IMR-90 (cell line): ENCODE measurements around the gene UBL7. TPM values are rescaled to one million over a fixed set of nuclear protein-coding genes. Genes with fewer than 3 reads are reported as not detected.

Source experiments
- ATAC-seq: fragments of 200-7000 bp; cut with Tn5 transposase; 2 replicates; pipeline ENCODE4 v1.9.1; 2020; ENCODE audit warnings: low read depth, mild to moderate bottlenecking, moderate library complexity
- BruUV-seq: library from RNA; stranded (reverse); fragments of 400-500 nt; replicated peaks from 2 replicates; lab custom pipeline; 2021; lab: Mats Ljungman, UMichigan
- CTCF ChIA-PET: fragments of 300-600 bp; formaldehyde crosslinking; extraction: SDS; loops from one replicate; lab custom pipeline; 2021; ENCODE audit warnings: antibody characterized with exemption; lab: Yijun Ruan, JAX
- POLR2A ChIA-PET: fragments of 300-600 bp; sonication (Branson Sonifier 250); formaldehyde crosslinking; loops from one replicate; lab custom pipeline; 2022; ENCODE audit warnings: antibody characterized with exemption; ENCODE audit not compliant: unreplicated experiment; lab: Charles Lee
- DNase-seq: peaks from one replicate; pipeline ENCODE4 v3.0.0; 2013
- H2AFZ ChIP-seq: replicated peaks from 2 replicates; pipeline ENCODE3; 2013; ENCODE audit warnings: low read length, mild to moderate bottlenecking; ENCODE audit not compliant: poor library complexity
- H2AK5ac ChIP-seq: 2 replicates; pipeline ENCODE4 v1.6.1; 2013; ENCODE audit warnings: low read depth, low read length, inconsistent platforms
- H2AK9ac ChIP-seq: replicated peaks from 2 replicates; pipeline ENCODE3; 2013; ENCODE audit warnings: mild to moderate bottlenecking, low read depth, low read length, moderate library complexity; ENCODE audit not compliant: poor library complexity
- H2BK120ac ChIP-seq: 2 replicates; pipeline ENCODE4 v1.6.1; 2013; ENCODE audit warnings: low read depth, low read length, inconsistent platforms
- H2BK15ac ChIP-seq: 3 replicates; pipeline ENCODE4 v1.6.1; 2013; ENCODE audit warnings: low read depth, low read length, inconsistent platforms
- H2BK20ac ChIP-seq: 2 replicates; pipeline ENCODE4 v1.6.1; 2013; ENCODE audit warnings: low read depth, mild to moderate bottlenecking, inconsistent platforms, low read length, moderate library complexity
- H2BK5ac ChIP-seq: 2 replicates; pipeline ENCODE4 v1.6.1; 2013; ENCODE audit warnings: mild to moderate bottlenecking, low read depth, low read length, inconsistent platforms; ENCODE audit not compliant: poor library complexity, severe bottlenecking
- H3K14ac ChIP-seq: replicated peaks from 2 replicates; pipeline ENCODE4 v1.6.1; 2013; ENCODE audit warnings: low read depth, low read length, inconsistent platforms
- H3K18ac ChIP-seq: 2 replicates; pipeline ENCODE4 v1.6.1; 2013; ENCODE audit warnings: low read depth, low read length, control low read depth
- H3K23ac ChIP-seq: 2 replicates; pipeline ENCODE4 v1.6.1; 2013; ENCODE audit warnings: low read depth, low read length, inconsistent platforms
- H3K27ac ChIP-seq: 2 replicates; pipeline ENCODE4 v1.5.1; 2013; ENCODE audit warnings: mild to moderate bottlenecking, control low read depth, low read length; ENCODE audit not compliant: insufficient read depth
- H3K27me3 ChIP-seq: 2 replicates; pipeline ENCODE4 v1.6.1; 2013; ENCODE audit warnings: low read length; ENCODE audit not compliant: control insufficient read depth, insufficient read depth
- H3K36me3 ChIP-seq: 2 replicates; pipeline ENCODE4 v1.6.1; 2013; ENCODE audit warnings: low read length, mixed read lengths; ENCODE audit not compliant: control insufficient read depth, insufficient read depth
- H3K4ac ChIP-seq: 2 replicates; pipeline ENCODE4 v1.6.1; 2013; ENCODE audit warnings: low read depth, low read length, inconsistent platforms
- H3K4me1 ChIP-seq: 2 replicates; pipeline ENCODE4 v1.6.1; 2013; ENCODE audit warnings: low read length, mixed read lengths; ENCODE audit not compliant: control insufficient read depth, insufficient read depth
- H3K4me2 ChIP-seq: 2 replicates; pipeline ENCODE4 v1.6.1; 2013; ENCODE audit warnings: low read depth, mild to moderate bottlenecking, control low read depth, low read length, moderate library complexity
- H3K4me3 ChIP-seq: 2 replicates; pipeline ENCODE4 v1.5.1; 2013; ENCODE audit warnings: low read depth, mild to moderate bottlenecking, control low read depth, low read length, moderate library complexity; ENCODE audit not compliant: insufficient read depth
- H3K56ac ChIP-seq: 2 replicates; pipeline ENCODE4 v1.6.1; 2013; ENCODE audit warnings: low read length, inconsistent platforms; ENCODE audit not compliant: insufficient read depth; ENCODE audit errors: extremely low read depth
- H3K79me1 ChIP-seq, 2 experiments: 2 replicates each; pipeline ENCODE4 v1.6.1; 2013; ENCODE audit warnings: low read length in 2 of 2, inconsistent platforms in 1 of 2, low read depth in 1 of 2
- H3K9ac ChIP-seq: 2 replicates; pipeline ENCODE4 v1.6.1; 2013; ENCODE audit warnings: low read depth, low read length, control low read depth
- H3K9me1 ChIP-seq: 2 replicates; pipeline ENCODE4 v1.6.1; 2013; ENCODE audit warnings: low read length, inconsistent platforms; ENCODE audit not compliant: insufficient read depth
- H3K9me3 ChIP-seq: 2 replicates; pipeline ENCODE4 v1.6.1; 2013; ENCODE audit warnings: low read length; ENCODE audit not compliant: control insufficient read depth, insufficient read depth
- H4K20me1 ChIP-seq: 2 replicates; pipeline ENCODE4 v1.6.1; 2013; ENCODE audit warnings: low read length, inconsistent platforms; ENCODE audit not compliant: insufficient read depth
- H4K5ac ChIP-seq: 2 replicates; pipeline ENCODE4 v1.6.1; 2013; ENCODE audit warnings: mild to moderate bottlenecking, low read depth, low read length, control low read depth
- H4K8ac ChIP-seq, 2 experiments: 2 replicates each; pipeline ENCODE4 v1.6.1; 2013; ENCODE audit warnings: low read depth in 2 of 2, low read length in 2 of 2, control low read depth in 1 of 2, inconsistent platforms in 1 of 2
- H4K91ac ChIP-seq: 2 replicates; pipeline ENCODE4 v1.6.1; 2013; ENCODE audit warnings: low read depth, low read length, inconsistent platforms; ENCODE audit not compliant: insufficient read depth
- BHLHE40 ChIP-seq: fragments of 150-350 bp; IDR thresholded peaks from 2 replicates; pipeline ENCODE4 v1.6.1; 2016; ENCODE audit warnings: mild to moderate bottlenecking, low read depth, low read length
- CEBPB ChIP-seq: IDR thresholded peaks from 2 replicates; pipeline ENCODE4 v1.6.1; 2012; ENCODE audit warnings: low read depth, low read length, improper control_type of control experiment
- CHD1 ChIP-seq: IDR thresholded peaks from 2 replicates; pipeline ENCODE4 v1.6.1; 2012; ENCODE audit warnings: low read depth, low read length, improper control_type of control experiment
- CTCF ChIP-seq: conservative IDR thresholded peaks from 2 replicates; pipeline ENCODE4 v1.5.1; 2012; ENCODE audit warnings: mild to moderate bottlenecking, low read depth, low read length, improper control_type of control experiment
- ELK1 ChIP-seq: fragments of 150-350 bp; IDR thresholded peaks from 2 replicates; pipeline ENCODE4 v1.6.1; 2016; ENCODE audit warnings: low read depth, mild to moderate bottlenecking, low read length, moderate library complexity, borderline replicate concordance
- FOS ChIP-seq: fragments of 150-350 bp; IDR thresholded peaks from 2 replicates; pipeline ENCODE4 v1.6.1; 2016; ENCODE audit warnings: low read depth, low read length
- MAFK ChIP-seq: IDR thresholded peaks from 2 replicates; pipeline ENCODE4 v1.6.1; 2012; ENCODE audit warnings: low read depth, low read length, improper control_type of control experiment
- MAZ ChIP-seq: IDR thresholded peaks from 2 replicates; pipeline ENCODE4 v1.6.1; 2012; ENCODE audit warnings: low read depth, mild to moderate bottlenecking, low read length, improper control_type of control experiment, moderate library complexity, borderline replicate concordance
- MXI1 ChIP-seq: IDR thresholded peaks from 2 replicates; pipeline ENCODE4 v1.6.1; 2012; ENCODE audit warnings: low read depth, mild to moderate bottlenecking, low read length, moderate library complexity, borderline replicate concordance
- NFE2L2 ChIP-seq: fragments of 150-350 bp; IDR thresholded peaks from 2 replicates; pipeline ENCODE4 v1.6.1; 2016; ENCODE audit warnings: low read depth, mild to moderate bottlenecking, low read length
- POLR2A ChIP-seq: IDR thresholded peaks from 2 replicates; pipeline ENCODE4 v1.6.1; 2012; ENCODE audit warnings: mild to moderate bottlenecking, low read depth, low read length
- RAD21 ChIP-seq: IDR thresholded peaks from 2 replicates; pipeline ENCODE4 v1.6.1; 2012; ENCODE audit warnings: low read length, improper control_type of control experiment
- RCOR1 ChIP-seq: IDR thresholded peaks from 2 replicates; pipeline ENCODE4 v1.6.1; 2012; ENCODE audit warnings: mild to moderate bottlenecking, low read length, improper control_type of control experiment; ENCODE audit not compliant: insufficient replicate concordance
- RFX5 ChIP-seq: IDR thresholded peaks from 2 replicates; pipeline ENCODE4 v1.8.0; 2012; ENCODE audit warnings: low read depth, mild to moderate bottlenecking, low read length, moderate library complexity
- SMC3 ChIP-seq: fragments of 150-350 bp; IDR thresholded peaks from 2 replicates; pipeline ENCODE4 v1.6.1; 2016; ENCODE audit warnings: low read depth, mild to moderate bottlenecking, antibody characterized with exemption, low read length, moderate library complexity
- USF2 ChIP-seq: fragments of 150-350 bp; IDR thresholded peaks from 2 replicates; pipeline ENCODE4 v1.6.1; 2017; ENCODE audit warnings: mild to moderate bottlenecking, antibody characterized with exemption, low read length, low read depth
- dilution Hi-C: fragments of 300-500 bp; cut with HindIII; formaldehyde crosslinking; loops from one replicate; pipeline ENCODE4 v1.14.3; 2018; ENCODE audit warnings: low sequenced_read_pairs; ENCODE audit not compliant: unreplicated experiment
- in situ Hi-C: fragments of 300-500 bp; cut with MboI; formaldehyde crosslinking; loops from 3 replicates; pipeline ENCODE4 v1.14.3; 2019; ENCODE audit warnings: low sequenced_read_pairs, inconsistent platforms, mixed read lengths
- intact Hi-C: fragments of 100-400 bp; cut with micrococcal nuclease; formaldehyde crosslinking; loops from 2 replicates; pipeline ENCODE4 v1.10.0; 2022
- polyA plus RNA-seq, 3 experiments: library from polyadenylated mRNA; depleted of rRNA; stranded (reverse); fragments of >200 nt; gene quantifications; 2 replicates each; pipeline ENCODE4 v1.2.3, GENCODE V29; 2012; ENCODE audit warnings: low replicate concordance in 1 of 3
- total RNA-seq: library from RNA; depleted of rRNA; stranded (reverse); fragments of >200 nt; gene quantifications from 2 replicates; pipeline ENCODE4 v1.2.3, GENCODE V29; 2012

The UBL7 gene
- total and polyA plus RNA-seq, 2 of the 4 experiments (the other 2 are of a cell fraction), result 68.1 to 78.4 TPM

GRCh38 chr15:74463634-74464033, 2.7 kb upstream of the UBL7 start:
- in situ Hi-C loops, result no loop called here
- CTCF ChIA-PET, result no interaction called here
- intact Hi-C loops, result no loop called here

More at GRCh38 chr15:74463634-74464033, 2.7 kb upstream of the UBL7 start:
- no peak overlapping the region for H2AFZ ChIP-seq
- dilution Hi-C loops, result no loop called here
- no peak overlapping the region for H2AK9ac ChIP-seq
- H4K5ac ChIP-seq, result no peak overlapping the region
- no peak overlapping the region for H3K23ac ChIP-seq
- H2BK15ac ChIP-seq, result no peak overlapping the region
- POLR2A ChIA-PET, result no interaction called here
- H3K4ac ChIP-seq, result no peak overlapping the region
- H3K36me3 ChIP-seq, result no peaks in the 10 kb centered on the region; the same call in 1 of the 2 replicates
- H3K4me1 ChIP-seq, result peaks cover 4% of the 10 kb centered on the region; the same call in 1 of the 2 replicates
- H3K18ac ChIP-seq, result no peak overlapping the region
- DNase-seq, result no peak
- no peak for TF ChIP-seq USF2
- TF ChIP-seq MAFK, result no peak
- TF ChIP-seq MXI1, result no peak
- no peak for TF ChIP-seq MAZ
- no peak for TF ChIP-seq CTCF
- TF ChIP-seq RCOR1, result no peak
- no peak for TF ChIP-seq NFE2L2
- TF ChIP-seq POLR2A, result no peak
- no peak for TF ChIP-seq CHD1
- TF ChIP-seq CEBPB, result no peak
- no peak for TF ChIP-seq FOS
- no peak for TF ChIP-seq SMC3
- no peak for TF ChIP-seq RAD21
- no peak for TF ChIP-seq BHLHE40
- TF ChIP-seq RFX5, result no peak
- TF ChIP-seq ELK1, result no peak
- H2BK120ac ChIP-seq, result no peak overlapping the region
- H3K9ac ChIP-seq, result no peak overlapping the region
- H2AK5ac ChIP-seq, result no peak overlapping the region
- H4K20me1 ChIP-seq, result no peaks in the 10 kb centered on the region
- no TSS peak for BruUV-seq
- no peak overlapping the region for H3K4me2 ChIP-seq
- H3K27ac ChIP-seq, result no peak overlapping the region
- no peak overlapping the region for H3K14ac ChIP-seq
- ATAC-seq, result no peak
- no peak overlapping the region for H2BK5ac ChIP-seq
- no peak overlapping the region for H4K8ac ChIP-seq
- H2BK20ac ChIP-seq, result no peak overlapping the region
- no peak overlapping the region for H3K4me3 ChIP-seq
- H3K56ac ChIP-seq, result no peak overlapping the region
- no peaks in the 10 kb centered on the region for H3K9me1 ChIP-seq
- H3K9me3 ChIP-seq, result no peaks in the 10 kb centered on the region
- no peak overlapping the region for H4K91ac ChIP-seq
- no peaks in the 10 kb centered on the region for H3K27me3 ChIP-seq
- H3K79me1 ChIP-seq, result peaks cover 9 to 43% of the 10 kb centered on the region in 2 experiments
